ENCODE results near the gene MAGI3.
"Not testable (repeated sequence)": the region's sequence is repeated elsewhere in the genome, so short reads cannot be mapped to it uniquely, and the experiment has no call there.

The MAGI3 gene

GRCh38 chr1:113592230-113592629 is 201.9 kb downstream of the MAGI3 start:
- no peak for DNase-seq

GRCh38 chr1:113593550-113594297 is 203.4 kb downstream of the MAGI3 start:
- DNase-seq: no peak

- DNase-seq: not testable (repeated sequence)
Observed at GRCh38 chr1:113604466-113604865, 214.2 kb downstream of the MAGI3 start.

- DNase-seq: no peak
Observed at GRCh38 chr1:113605146-113605545, 214.8 kb downstream of the MAGI3 start.

GRCh38 chr1:113608399-113608798 is 218.1 kb downstream of the MAGI3 start:
- no peak for DNase-seq

- no peak for DNase-seq
Observed at GRCh38 chr1:113610372-113610771, 220.1 kb downstream of the MAGI3 start.

GRCh38 chr1:113615425-113615824 is 225.1 kb downstream of the MAGI3 start:
- no peak for DNase-seq

- no peak for DNase-seq
Observed at GRCh38 chr1:113616156-113616555, 225.8 kb downstream of the MAGI3 start.

GRCh38 chr1:113617438-113618141 is 227.3 kb downstream of the MAGI3 start:
- DNase-seq: no peak

- no peak for DNase-seq
Observed at GRCh38 chr1:113628997-113629396, 238.7 kb downstream of the MAGI3 start.

GRCh38 chr1:113630340-113631327 is 240.3 kb downstream of the MAGI3 start:
- DNase-seq: no peak

- no peak for DNase-seq
Observed at GRCh38 chr1:113641396-113641795, 251.1 kb downstream of the MAGI3 start.

GRCh38 chr1:113647164-113647563 is 256.8 kb downstream of the MAGI3 start:
- DNase-seq: no peak

GRCh38 chr1:113648478-113648877 is 258.2 kb downstream of the MAGI3 start:
- no peak for DNase-seq

- DNase-seq: no peak
Observed at GRCh38 chr1:113652771-113653170, 262.5 kb downstream of the MAGI3 start.

GRCh38 chr1:113653741-113654140 is 263.4 kb downstream of the MAGI3 start:
- DNase-seq: no peak

GRCh38 chr1:113654883-113655282 is 264.6 kb downstream of the MAGI3 start:
- DNase-seq: no peak

- DNase-seq: no peak
Observed at GRCh38 chr1:113657126-113657525, 266.8 kb downstream of the MAGI3 start.

- DNase-seq: no peak
Observed at GRCh38 chr1:113657556-113658063, 267.3 kb downstream of the MAGI3 start.

- DNase-seq: no peak
Observed at GRCh38 chr1:113659035-113659434, 268.7 kb downstream of the MAGI3 start.

- no peak for DNase-seq
Observed at GRCh38 chr1:113659556-113659955, 269.2 kb downstream of the MAGI3 start.

- no peak for DNase-seq
Observed at GRCh38 chr1:113660088-113660487, 269.8 kb downstream of the MAGI3 start.

- no peak for DNase-seq
Observed at GRCh38 chr1:113662101-113662500, 271.8 kb downstream of the MAGI3 start.

Measured in NCI-H2081 treated with DMSO at 0.1 percent for 48 hours (cell line).